Choroid plexus epithelial cell (primary cell): ENCODE results near the gene RUSC1.

ENCODE experiments used
- DNase-seq: peaks from one replicate; pipeline ENCODE4 v3.0.0-alpha.2; 2010; ENCODE audit warnings: low read depth
- H3K4me3 ChIP-seq: 2 replicates; pipeline ENCODE4 v1.5.1; 2011; ENCODE audit warnings: low read depth, mild to moderate bottlenecking, control low read depth, low read length, moderate library complexity
- TF ChIP-seq, protein P1 (sequence below): conservative IDR thresholded peaks from 2 replicates; pipeline ENCODE4 v1.5.1; 2011; ENCODE audit warnings: low read depth, mild to moderate bottlenecking, control low read depth, inconsistent platforms, low read length, moderate library complexity

Gene RUSC1

DNA sequence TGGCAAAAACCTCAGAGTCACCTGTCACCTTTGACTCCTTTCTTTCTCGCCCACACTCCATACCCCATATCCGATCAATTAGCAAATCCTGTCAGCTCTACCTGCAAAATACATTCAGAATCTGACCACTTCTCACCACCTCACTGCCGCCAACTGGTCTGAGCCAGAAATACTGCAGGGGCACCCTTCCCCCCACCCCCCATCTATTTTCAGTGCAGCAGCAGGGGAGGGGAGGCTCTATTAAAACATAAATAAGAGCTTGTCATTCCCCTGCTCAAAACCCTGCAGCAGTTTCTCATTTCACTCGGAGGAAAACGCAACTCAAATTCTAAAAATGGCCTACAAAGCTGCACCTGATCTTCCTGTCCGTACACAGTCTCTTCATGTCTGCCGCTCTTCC is 23.3 kb upstream of the RUSC1 start:
- H3K4me3 ChIP-seq: no peak overlapping the region
- no peak for DNase-seq
- TF ChIP-seq, protein P1, sequence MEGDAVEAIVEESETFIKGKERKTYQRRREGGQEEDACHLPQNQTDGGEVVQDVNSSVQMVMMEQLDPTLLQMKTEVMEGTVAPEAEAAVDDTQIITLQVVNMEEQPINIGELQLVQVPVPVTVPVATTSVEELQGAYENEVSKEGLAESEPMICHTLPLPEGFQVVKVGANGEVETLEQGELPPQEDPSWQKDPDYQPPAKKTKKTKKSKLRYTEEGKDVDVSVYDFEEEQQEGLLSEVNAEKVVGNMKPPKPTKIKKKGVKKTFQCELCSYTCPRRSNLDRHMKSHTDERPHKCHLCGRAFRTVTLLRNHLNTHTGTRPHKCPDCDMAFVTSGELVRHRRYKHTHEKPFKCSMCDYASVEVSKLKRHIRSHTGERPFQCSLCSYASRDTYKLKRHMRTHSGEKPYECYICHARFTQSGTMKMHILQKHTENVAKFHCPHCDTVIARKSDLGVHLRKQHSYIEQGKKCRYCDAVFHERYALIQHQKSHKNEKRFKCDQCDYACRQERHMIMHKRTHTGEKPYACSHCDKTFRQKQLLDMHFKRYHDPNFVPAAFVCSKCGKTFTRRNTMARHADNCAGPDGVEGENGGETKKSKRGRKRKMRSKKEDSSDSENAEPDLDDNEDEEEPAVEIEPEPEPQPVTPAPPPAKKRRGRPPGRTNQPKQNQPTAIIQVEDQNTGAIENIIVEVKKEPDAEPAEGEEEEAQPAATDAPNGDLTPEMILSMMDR: no peak

DNA sequence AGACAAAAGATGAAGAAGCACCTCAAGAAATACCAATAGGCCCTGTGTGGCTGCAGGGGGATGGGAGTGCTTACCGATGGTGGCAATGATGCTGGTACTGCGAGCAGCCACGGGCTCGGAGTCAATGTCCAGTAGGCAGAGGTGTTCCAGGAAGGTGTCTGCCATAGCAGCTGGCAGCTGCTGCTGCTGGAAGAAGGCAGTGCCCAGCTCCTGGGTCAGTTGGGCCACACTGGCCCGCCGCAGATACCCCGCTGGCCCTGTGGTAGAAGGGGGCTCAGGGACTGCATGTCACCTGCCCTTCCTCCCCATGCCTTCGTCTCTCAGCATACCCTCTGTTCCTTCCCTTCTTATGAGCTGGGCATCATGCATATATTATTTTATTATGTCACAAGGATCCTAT is 20.7 kb upstream of the RUSC1 start:
- DNase-seq: no peak
- TF ChIP-seq, protein P1: no peak
- H3K4me3 ChIP-seq: no peak overlapping the region

DNA sequence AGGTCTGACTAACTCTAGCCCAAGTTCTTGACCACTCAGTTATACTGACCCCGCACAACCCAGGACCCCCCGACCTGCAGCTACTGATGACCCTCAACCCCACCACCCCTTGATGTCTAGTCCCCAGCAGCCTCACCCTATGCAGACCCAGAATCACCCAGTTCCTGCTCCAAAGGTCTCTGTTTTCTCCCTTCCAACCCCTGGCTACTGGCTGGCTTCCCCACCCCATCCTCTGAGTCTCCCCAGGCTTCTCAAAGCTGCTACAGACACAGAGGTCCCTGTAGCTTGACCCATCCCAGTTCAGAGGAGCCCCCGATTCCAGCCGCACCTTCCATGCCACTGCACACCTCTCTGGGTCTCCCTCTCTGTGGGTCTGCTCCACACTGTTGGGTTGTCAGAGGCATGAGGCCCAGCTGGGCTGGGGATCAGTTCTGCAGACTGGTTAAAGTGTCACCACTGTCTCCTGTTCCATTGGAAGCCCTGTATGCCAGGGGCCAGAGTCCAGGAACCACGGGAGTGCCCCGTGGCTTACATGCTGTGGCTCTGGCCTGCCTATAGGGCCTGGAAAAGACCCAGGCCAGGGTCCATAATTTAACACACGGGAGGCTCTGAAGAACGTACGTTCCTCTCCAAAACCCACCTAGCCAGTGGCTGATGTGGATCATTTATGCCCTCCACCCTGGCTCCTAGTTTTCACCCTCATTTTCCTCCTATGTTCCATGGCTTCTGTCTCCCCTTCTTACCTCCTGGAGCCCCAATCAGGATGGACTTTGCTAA is 20.0 kb upstream of the RUSC1 start:
- H3K4me3 ChIP-seq: no peak overlapping the region
- TF ChIP-seq, protein P1: no peak
- no peak for DNase-seq

DNA sequence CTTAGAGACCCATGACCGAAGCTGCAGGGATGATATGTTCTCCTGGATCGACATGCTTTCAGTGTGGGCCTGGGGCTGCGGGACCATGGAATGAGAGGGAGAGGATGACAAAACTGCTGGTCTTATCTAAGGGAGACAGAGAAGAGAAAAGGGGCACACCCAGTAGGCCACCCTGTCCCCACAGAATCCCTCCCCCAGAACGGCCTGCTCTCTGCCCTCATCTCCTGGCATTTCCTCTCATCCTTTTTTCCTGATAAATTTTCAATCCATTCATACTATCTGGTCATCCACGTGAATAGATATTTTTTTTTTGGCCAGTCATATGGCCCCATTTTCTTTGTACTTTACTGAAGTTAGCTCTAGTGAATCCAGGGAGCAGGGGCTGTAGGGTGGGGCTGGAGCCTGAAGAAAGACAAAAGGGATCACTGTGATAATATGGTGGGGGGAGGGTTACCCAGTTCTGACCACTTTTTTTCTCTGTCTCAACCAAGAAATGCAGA is 19.3 kb upstream of the RUSC1 start, which contains the start of gene PKLR:
PKLR (minus strand) TSS at position 97 of the 500 bp plus-strand sequence; CDS start at position 54, 43 bp downstream.
- no peak for DNase-seq
- H3K4me3 ChIP-seq: no peak within 1 kb of the TSS
- TF ChIP-seq, protein P1: no peak

DNA sequence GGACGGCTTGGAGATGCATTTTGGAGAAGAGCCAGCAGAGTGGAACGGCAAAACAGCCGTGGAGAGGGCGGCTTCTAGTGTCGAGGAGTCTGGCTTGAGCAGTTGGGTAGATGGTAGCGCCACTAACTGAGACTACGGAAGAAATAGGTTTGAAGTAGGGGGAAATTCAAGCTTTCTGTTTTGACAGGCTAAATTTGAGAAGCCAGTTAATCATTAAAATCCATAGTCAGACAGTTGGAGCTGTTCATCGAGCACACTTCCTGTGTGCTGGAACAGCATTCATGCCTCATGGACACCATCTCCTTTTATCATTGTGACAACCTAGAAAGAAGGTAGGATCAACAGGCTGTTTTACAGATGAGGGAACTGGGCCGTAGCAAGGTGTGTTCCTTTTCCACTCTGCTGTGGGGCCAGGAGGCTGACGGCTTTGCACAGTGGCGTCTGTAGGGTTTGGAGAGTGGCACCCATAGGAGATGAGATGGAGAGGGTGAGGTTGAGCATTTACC is 16.1 kb upstream of the RUSC1 start:
- H3K4me3 ChIP-seq: no peak overlapping the region
- TF ChIP-seq, protein P1: no peak
- no peak for DNase-seq

DNA sequence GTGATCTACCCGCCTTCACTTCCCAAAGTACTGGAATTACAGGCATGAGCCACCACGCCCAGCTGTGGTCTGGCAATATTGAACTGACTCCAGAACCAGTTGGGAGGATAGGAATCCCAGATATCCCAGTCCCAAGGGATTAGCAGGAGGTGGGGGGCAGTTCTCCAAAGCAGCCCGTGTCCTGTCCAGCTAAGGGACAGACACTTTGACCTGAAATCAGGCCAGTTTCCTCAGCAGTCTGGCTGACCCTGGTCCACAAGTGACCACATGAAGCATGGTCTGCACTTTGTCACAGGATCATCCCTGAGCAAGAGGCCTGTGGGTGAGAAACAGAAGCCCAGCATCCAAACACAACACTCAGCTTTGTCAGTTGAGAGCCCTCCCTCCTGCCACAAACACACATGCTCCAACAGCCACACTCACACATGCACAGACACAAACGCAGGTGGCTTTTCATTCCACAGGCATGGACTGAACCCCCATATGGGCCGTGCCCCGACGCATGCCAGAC is 14.8 kb upstream of the RUSC1 start:
- TF ChIP-seq, protein P1: no peak
- no peak for DNase-seq
- H3K4me3 ChIP-seq: no peak overlapping the region
